Gastrocnemius medialis (tissue), 4 donors: ENCODE measurements around the gene PIAS1.
"Not testable (repeated sequence)": the region's sequence is repeated elsewhere in the genome, so short reads cannot be mapped to it uniquely, and the experiment has no call there.

Experiments used
- CTCF ChIP-seq, 5 experiments: fragments of 450-650 bp in 3 of 5; fragments of 200-600 bp in 2 of 5; sonication (generic) in 2 of 5; IDR thresholded peaks in 4 of 5; conservative IDR thresholded peaks in 1 of 5; 1 replicate in 4 of 5; 2 replicates in 1 of 5; pipeline ENCODE4 v1.5.1; 2016 to 2019; ENCODE audit warnings: antibody characterized with exemption in 5 of 5, mild to moderate bottlenecking in 3 of 5, moderate library complexity in 3 of 5
- POLR2A ChIP-seq, 2 donors: fragments of 450-650 bp; IDR thresholded peaks; one replicate each; pipeline ENCODE4 v1.6.1; 2017; ENCODE audit warnings: antibody characterized with exemption in 2 of 2, mild to moderate bottlenecking in 2 of 2, moderate library complexity in 2 of 2

- TF ChIP-seq CTCF (IDR thresholded peaks at IDR 0.05 in 4 of 5, conservative IDR thresholded peaks at IDR 0.05 in 1 of 5); POLR2A (IDR thresholded peaks at IDR 0.05): not testable (repeated sequence)
These were observed 46.5 kb upstream of the PIAS1 start for GRCh38 chr15:68007642-68008041.
